Naive thymus-derived CD4-positive, alpha-beta T cell (primary cell): Measurements from ENCODE around the gene MORN1. TPM values are rescaled to one million over a fixed set of nuclear protein-coding genes. Genes with fewer than 3 reads are reported as not detected.

ENCODE experiments used
- ATAC-seq: fragments of 150-1000 bp; cut with Tn5 transposase; 2 replicates; pipeline ENCODE4 v1.10.0; 2021; ENCODE audit warnings: mild to moderate bottlenecking, moderate library complexity
- CTCF ChIA-PET: fragments of 350-600 bp; sonication (Branson Sonifier 250); formaldehyde crosslinking; loops from one replicate; lab custom pipeline; 2021; ENCODE audit warnings: antibody characterized with exemption; lab: Charles Lee
- POLR2A ChIA-PET: fragments of 350-600 bp; sonication (Branson Sonifier 250); formaldehyde crosslinking; loops from one replicate; lab custom pipeline; 2021; ENCODE audit warnings: antibody characterized with exemption, inconsistent platforms; lab: Charles Lee
- DNase-seq, 9 donors: peaks; one replicate each; pipeline versions ENCODE4 v3.0.0 to v3.0.0-alpha.2; 2020 to 2022; ENCODE audit warnings: mixed read lengths in 1 of 9
- H3K27ac ChIP-seq: one replicate; pipeline ENCODE4 v1.7.0; 2013; ENCODE audit warnings: mild to moderate bottlenecking, low read depth, low read length, moderate library complexity
- H3K27me3 ChIP-seq, 2 donors: one replicate each; pipeline ENCODE4 v1.7.0; 2013; ENCODE audit warnings: low read length in 2 of 2, mild to moderate bottlenecking in 2 of 2, moderate library complexity in 2 of 2; ENCODE audit not compliant: control insufficient read depth in 2 of 2, insufficient read depth in 2 of 2
- H3K36me3 ChIP-seq, 3 experiments: 1 replicate in 2 of 3; 2 replicates in 1 of 3; pipeline ENCODE4 v1.7.0; 2013; ENCODE audit warnings: low read length in 3 of 3, mild to moderate bottlenecking in 3 of 3, moderate library complexity in 1 of 3; ENCODE audit not compliant: insufficient read depth in 3 of 3, control insufficient read depth in 2 of 3
- H3K4me1 ChIP-seq, 2 donors: one replicate each; pipeline ENCODE4 v1.7.0; 2013; ENCODE audit warnings: low read length in 2 of 2, mild to moderate bottlenecking in 2 of 2, moderate library complexity in 1 of 2; ENCODE audit not compliant: control insufficient read depth in 2 of 2, insufficient read depth in 2 of 2
- H3K4me3 ChIP-seq: 2 replicates; pipeline ENCODE4 v1.7.0; 2013; ENCODE audit warnings: mild to moderate bottlenecking, low read length
- H3K9me3 ChIP-seq, 3 experiments: 1 replicate in 2 of 3; 2 replicates in 1 of 3; pipeline ENCODE4 v1.7.0; 2013; ENCODE audit warnings: low read length in 3 of 3; ENCODE audit not compliant: control insufficient read depth in 2 of 3
- H3K27ac Mint-ChIP-seq, 9 donors: one replicate each; pipeline ENCODE4 v1.8.0; 2020 to 2022; ENCODE audit warnings: mixed read lengths in 9 of 9, mild to moderate bottlenecking in 8 of 9, moderate library complexity in 5 of 9, inconsistent platforms in 2 of 9
- H3K27me3 Mint-ChIP-seq, 5 donors: one replicate each; pipeline ENCODE4 v1.8.0; 2021 to 2022; ENCODE audit warnings: mixed read lengths in 5 of 5, mild to moderate bottlenecking in 1 of 5
- H3K36me3 Mint-ChIP-seq, 5 donors: one replicate each; pipeline ENCODE4 v1.8.0; 2020 to 2022; ENCODE audit warnings: mixed read lengths in 5 of 5, mild to moderate bottlenecking in 3 of 5, inconsistent platforms in 1 of 5
- H3K4me1 Mint-ChIP-seq, 7 donors: one replicate each; pipeline ENCODE4 v1.8.0; 2020 to 2022; ENCODE audit warnings: mixed read lengths in 7 of 7, mild to moderate bottlenecking in 3 of 7, inconsistent platforms in 1 of 7
- H3K4me3 Mint-ChIP-seq, 10 donors: one replicate each; pipeline ENCODE4 v1.8.0; 2020 to 2022; ENCODE audit warnings: mild to moderate bottlenecking in 10 of 10, mixed read lengths in 10 of 10, moderate library complexity in 6 of 10, inconsistent platforms in 2 of 10
- H3K9me3 Mint-ChIP-seq, 11 donors: one replicate each; pipeline ENCODE4 v1.8.0; 2020 to 2022; ENCODE audit warnings: mixed read lengths in 11 of 11, mild to moderate bottlenecking in 4 of 11, inconsistent platforms in 1 of 11, moderate library complexity in 1 of 11
- intact Hi-C, 2 donors: fragments of 100-400 bp; cut with micrococcal nuclease; formaldehyde crosslinking; loops; one replicate each; pipeline ENCODE4 v1.15.1; 2023
- polyA plus RNA-seq, 2 donors: library from polyadenylated mRNA; unstranded; fragments of 300-500 nt; fragmentation: Illumina TruSeq; gene quantifications; one replicate each; pipeline ENCODE4 v1.2.3, GENCODE V29; 2021
- total RNA-seq, 6 experiments: library from RNA in 5 of 6; stranded (reverse) in 5 of 6; gene quantifications; 1 replicate in 5 of 6; 2 replicates in 1 of 6; pipeline ENCODE4 v1.2.3 and lab custom pipeline; 2021 to 2026

Gene MORN1
- total and polyA plus RNA-seq, 7 experiments from 2014 or later, result 5.0 to 16.4 (median 9.2) TPM

DNA sequence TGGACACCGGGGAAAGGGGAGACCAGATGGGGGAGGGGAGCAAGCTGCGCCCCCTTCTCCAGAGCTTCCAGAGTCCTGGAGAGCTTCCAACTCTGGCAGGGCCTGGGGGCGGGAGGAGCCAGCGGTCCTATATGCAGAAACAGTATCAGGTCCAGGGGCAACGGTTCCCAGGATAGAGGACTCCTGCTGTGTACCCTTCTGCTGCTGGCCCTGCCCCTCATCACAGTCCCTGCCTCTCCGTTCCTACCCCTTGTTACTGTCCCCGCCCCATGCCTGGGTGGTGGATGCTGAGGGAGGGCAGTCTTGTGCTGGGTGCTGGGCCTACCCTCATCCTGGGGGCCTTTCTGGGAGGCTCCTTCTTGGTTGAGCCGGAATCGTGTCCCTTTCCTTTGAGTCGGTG lies 40.2 kb upstream of the MORN1 start:
- Histone ChIP-seq H3K4me1 (no peaks in the 10 kb centered on the region), H3K36me3 (no peaks in the 10 kb centered on the region), H3K4me3 (no peak overlapping the region), H3K27ac (no peak overlapping the region), H3K9me3 (peaks cover 0 to 6% (median 0%) of the 10 kb centered on the region in 3 experiments), H3K27me3 (no peaks in the 10 kb centered on the region)
- Mint-ChIP-seq H3K27me3 (no peaks in the 10 kb centered on the region), H3K4me3 (no peak overlapping the region), H3K27ac (no peak overlapping the region), H3K4me1 (peaks cover 0 to 3% (median 0%) of the 10 kb centered on the region in 7 donors), H3K9me3 (peaks cover 0 to 6% (median 0%) of the 10 kb centered on the region in 11 donors), H3K36me3 (peaks cover 0 to 3% (median 0%) of the 10 kb centered on the region in 5 donors)
- CTCF ChIA-PET, result no interaction called here
- POLR2A ChIA-PET, result no interaction called here
- DNase-seq, result no peak
- no peak for ATAC-seq
- intact Hi-C loops, result no loop called here

DNA sequence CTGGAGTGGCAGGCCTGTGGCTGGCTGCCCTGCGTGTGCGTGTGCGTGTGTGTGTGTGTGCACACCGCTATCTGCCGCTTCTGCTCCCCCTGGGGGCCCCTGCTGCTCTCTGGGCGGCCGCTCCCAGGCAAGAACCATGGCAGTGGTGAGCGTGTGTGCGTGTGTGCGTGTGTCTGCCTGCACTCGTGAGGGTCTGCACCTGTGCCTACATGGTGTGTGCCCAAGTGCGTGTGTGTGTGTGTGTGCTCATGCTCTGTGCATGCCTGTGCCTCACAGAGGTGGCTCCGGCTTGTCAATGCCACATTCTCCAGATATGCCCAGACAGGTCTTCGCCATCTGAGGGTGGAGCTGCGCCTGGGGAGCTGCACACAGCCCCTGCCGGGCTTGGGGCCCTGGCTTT lies 39.7 kb upstream of the MORN1 start:
- Histone ChIP-seq H3K9me3 (peaks cover 0 to 6% (median 0%) of the 10 kb centered on the region in 3 experiments), H3K27ac (no peak overlapping the region), H3K4me3 (no peak overlapping the region), H3K27me3 (no peaks in the 10 kb centered on the region), H3K4me1 (no peaks in the 10 kb centered on the region), H3K36me3 (no peaks in the 10 kb centered on the region)
- Mint-ChIP-seq H3K27ac (no peak overlapping the region), H3K36me3 (peaks cover 0 to 3% (median 0%) of the 10 kb centered on the region in 5 donors), H3K4me1 (peaks cover 0 to 3% (median 0%) of the 10 kb centered on the region in 7 donors), H3K27me3 (no peaks in the 10 kb centered on the region), H3K4me3 (no peak overlapping the region), H3K9me3 (peaks cover 0 to 6% (median 0%) of the 10 kb centered on the region in 11 donors)
- no peak for ATAC-seq
- POLR2A ChIA-PET, result no interaction called here
- no peak for DNase-seq
- intact Hi-C loops, result no loop called here
- CTCF ChIA-PET, result no interaction called here

DNA sequence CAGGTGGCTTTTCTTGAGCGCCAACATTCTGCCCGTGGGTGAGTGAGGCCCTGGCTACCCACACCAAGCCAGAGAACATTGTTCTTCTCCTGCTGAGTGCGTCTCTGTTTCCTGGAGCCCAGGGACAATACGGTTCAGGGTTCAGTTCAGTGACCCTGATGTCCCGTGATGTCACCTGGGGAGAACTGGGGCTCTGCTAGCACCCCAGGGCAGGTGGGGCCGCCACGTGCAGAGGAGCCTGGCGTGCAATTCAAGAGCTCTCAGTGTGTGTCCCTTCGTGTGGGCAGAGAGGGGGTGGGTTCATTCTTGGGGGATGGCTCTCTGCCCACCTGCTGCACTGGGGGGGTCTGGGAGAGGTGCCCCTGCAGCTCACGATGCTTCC lies 39.2 kb upstream of the MORN1 start:
- Mint-ChIP-seq H3K4me3 (no peak overlapping the region), H3K36me3 (peaks cover 0 to 3% (median 0%) of the 10 kb centered on the region in 5 donors), H3K4me1 (peaks cover 0 to 3% (median 0%) of the 10 kb centered on the region in 7 donors), H3K27me3 (no peaks in the 10 kb centered on the region), H3K27ac (no peak overlapping the region), H3K9me3 (peaks cover 0 to 6% (median 0%) of the 10 kb centered on the region in 11 donors)
- POLR2A ChIA-PET, result no interaction called here
- Histone ChIP-seq H3K36me3 (no peaks in the 10 kb centered on the region), H3K27ac (no peak overlapping the region), H3K4me3 (no peak overlapping the region), H3K9me3 (peaks cover 0 to 6% (median 0%) of the 10 kb centered on the region in 3 experiments), H3K4me1 (no peaks in the 10 kb centered on the region), H3K27me3 (no peaks in the 10 kb centered on the region)
- DNase-seq, result no peak
- CTCF ChIA-PET, result no interaction called here
- no peak for ATAC-seq
- intact Hi-C loops, result no loop called here

DNA sequence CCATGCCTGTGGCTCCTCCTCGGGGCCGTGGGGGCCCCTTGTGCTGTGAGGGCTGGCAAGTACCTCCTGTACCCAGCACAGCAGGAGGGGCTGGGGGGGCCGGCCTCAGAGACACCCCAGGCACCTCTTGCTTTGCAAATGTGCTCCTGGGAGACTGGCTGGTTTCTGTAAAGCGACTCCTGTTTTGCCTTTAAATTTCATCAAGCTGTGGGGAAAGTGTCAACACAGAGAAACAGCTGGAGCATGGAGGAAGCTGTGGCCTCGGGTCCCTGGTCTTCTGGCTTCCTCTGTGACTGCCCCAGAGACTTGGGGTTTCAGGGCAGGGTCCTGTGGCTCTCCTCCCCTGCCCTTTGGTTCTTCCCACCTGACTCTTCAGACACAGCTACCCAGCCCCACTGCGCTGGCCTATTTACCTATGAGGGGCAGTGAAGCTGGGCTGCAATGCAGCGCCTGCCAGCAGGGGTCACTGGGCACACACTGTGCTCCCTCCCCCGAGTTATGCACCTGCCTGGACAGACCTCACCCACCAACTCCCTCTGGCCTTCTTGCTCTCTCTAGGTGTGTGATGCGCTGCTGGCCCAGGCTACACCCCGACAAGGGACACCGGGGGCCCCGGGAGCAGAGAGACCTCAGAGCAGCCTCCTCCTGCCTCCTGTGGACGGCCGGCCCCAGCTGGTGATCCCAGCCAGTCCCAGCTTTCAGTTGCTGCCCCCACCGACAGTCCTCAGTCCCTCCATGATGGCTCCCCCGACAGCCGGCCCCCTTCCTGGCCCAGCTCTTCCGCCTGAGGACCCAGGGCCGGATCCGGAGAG lies 38.6 kb upstream of the MORN1 start:
- no peak overlapping the region for H3K4me3 ChIP-seq
- Mint-ChIP-seq H3K4me3 (no peak overlapping the region), H3K27me3 (no peaks in the 10 kb centered on the region), H3K4me1 (peaks cover 0 to 3% (median 0%) of the 10 kb centered on the region in 7 donors), H3K27ac (no peak overlapping the region), H3K9me3 (peaks cover 0 to 6% (median 0%) of the 10 kb centered on the region in 11 donors), H3K36me3 (peaks cover 0 to 3% (median 0%) of the 10 kb centered on the region in 5 donors)
- ATAC-seq, result no peak
- peaks cover 0 to 6% (median 0%) of the 10 kb centered on the region in 3 experiments for H3K9me3 ChIP-seq
- no peaks in the 10 kb centered on the region for H3K36me3 ChIP-seq
- H3K27ac ChIP-seq, result no peak overlapping the region
- no peak for DNase-seq
- POLR2A ChIA-PET, result interaction anchor here (1.0 kb wide), 1 partner anchor 15 kb away, joined by 3 read pairs; no protein-coding TSS in a partner anchor
- no peaks in the 10 kb centered on the region for H3K27me3 ChIP-seq
- intact Hi-C loops, result no loop called here
- H3K4me1 ChIP-seq, result no peaks in the 10 kb centered on the region
- CTCF ChIA-PET, result no interaction called here

DNA sequence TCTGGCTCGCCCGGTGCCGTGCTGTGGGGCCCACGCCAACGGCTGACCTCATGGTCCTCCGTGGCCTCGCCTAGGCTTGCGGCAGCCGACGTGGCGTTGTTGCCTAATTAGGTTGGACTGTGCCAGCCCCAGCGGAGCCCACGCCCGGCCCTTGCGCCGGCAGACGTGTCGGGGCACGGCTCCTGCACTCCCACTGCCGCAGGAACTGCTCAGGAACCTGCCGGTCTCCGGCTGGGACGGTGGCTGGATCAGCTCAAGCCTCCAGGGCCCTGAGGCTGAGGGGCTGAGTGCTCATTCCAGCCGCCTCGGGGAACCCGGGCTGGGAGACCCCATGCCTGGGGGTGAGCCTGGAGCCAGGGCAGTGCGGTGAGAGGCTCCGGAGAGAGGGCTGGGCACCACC lies 37.1 kb upstream of the MORN1 start:
- no peaks in the 10 kb centered on the region for H3K27me3 ChIP-seq
- H3K4me3 ChIP-seq, result no peak overlapping the region
- H3K4me1 ChIP-seq, result no peaks in the 10 kb centered on the region
- ChIA-PET CTCF (no interaction called here), POLR2A (interaction anchor here (0.7 kb wide), 1 partner anchor 119 kb away, joined by 5 read pairs; no protein-coding TSS in a partner anchor)
- Mint-ChIP-seq H3K4me1 (peaks cover 0 to 3% (median 0%) of the 10 kb centered on the region in 7 donors), H3K9me3 (peaks cover 0 to 6% (median 0%) of the 10 kb centered on the region in 11 donors), H3K27ac (no peak overlapping the region), H3K27me3 (no peaks in the 10 kb centered on the region), H3K36me3 (peaks cover 0 to 3% (median 0%) of the 10 kb centered on the region in 5 donors), H3K4me3 (no peak overlapping the region)
- ATAC-seq, result no peak
- no peak for DNase-seq
- intact Hi-C loops, result no loop called here
- peaks cover 0 to 6% (median 0%) of the 10 kb centered on the region in 3 experiments for H3K9me3 ChIP-seq
- no peaks in the 10 kb centered on the region for H3K36me3 ChIP-seq
- H3K27ac ChIP-seq, result no peak overlapping the region

DNA sequence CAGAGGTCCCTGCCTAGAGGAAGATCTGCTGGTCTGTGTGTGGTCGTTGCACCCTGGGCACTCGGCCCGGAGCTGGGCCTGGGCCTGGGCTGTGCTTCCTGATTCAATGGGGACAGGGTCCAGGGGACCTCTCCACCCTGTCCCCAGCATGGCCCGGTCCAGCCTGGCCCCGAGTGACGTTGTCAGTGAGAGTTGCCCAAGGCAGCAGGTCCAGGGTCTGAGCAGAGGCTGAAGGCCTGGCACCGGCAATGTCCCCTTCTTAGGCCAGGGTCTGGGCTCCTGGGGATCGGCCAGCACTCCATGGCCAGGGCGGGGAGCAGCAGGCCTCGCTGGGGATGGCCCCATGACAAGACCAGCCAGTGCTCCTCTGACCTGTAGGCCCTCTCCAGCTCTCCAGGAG lies 36.6 kb upstream of the MORN1 start:
- CTCF ChIA-PET, result no interaction called here
- Mint-ChIP-seq H3K36me3 (peaks cover 0 to 3% (median 0%) of the 10 kb centered on the region in 5 donors), H3K27me3 (no peaks in the 10 kb centered on the region), H3K4me1 (peaks cover 0 to 3% (median 0%) of the 10 kb centered on the region in 7 donors), H3K4me3 (no peak overlapping the region), H3K9me3 (peaks cover 0 to 8% (median 0%) of the 10 kb centered on the region in 11 donors), H3K27ac (no peak overlapping the region)
- no peak overlapping the region for H3K4me3 ChIP-seq
- peaks cover 0 to 6% (median 0%) of the 10 kb centered on the region in 3 experiments for H3K9me3 ChIP-seq
- intact Hi-C loops, result no loop called here
- H3K27ac ChIP-seq, result no peak overlapping the region
- H3K36me3 ChIP-seq, result no peaks in the 10 kb centered on the region
- DNase-seq (no peak), ATAC-seq (no peak)
- H3K27me3 ChIP-seq, result no peaks in the 10 kb centered on the region
- H3K4me1 ChIP-seq, result no peaks in the 10 kb centered on the region
- POLR2A ChIA-PET, result no interaction called here
